Measurements from ENCODE around the gene FAM83C.

The FAM83C gene

DNA sequence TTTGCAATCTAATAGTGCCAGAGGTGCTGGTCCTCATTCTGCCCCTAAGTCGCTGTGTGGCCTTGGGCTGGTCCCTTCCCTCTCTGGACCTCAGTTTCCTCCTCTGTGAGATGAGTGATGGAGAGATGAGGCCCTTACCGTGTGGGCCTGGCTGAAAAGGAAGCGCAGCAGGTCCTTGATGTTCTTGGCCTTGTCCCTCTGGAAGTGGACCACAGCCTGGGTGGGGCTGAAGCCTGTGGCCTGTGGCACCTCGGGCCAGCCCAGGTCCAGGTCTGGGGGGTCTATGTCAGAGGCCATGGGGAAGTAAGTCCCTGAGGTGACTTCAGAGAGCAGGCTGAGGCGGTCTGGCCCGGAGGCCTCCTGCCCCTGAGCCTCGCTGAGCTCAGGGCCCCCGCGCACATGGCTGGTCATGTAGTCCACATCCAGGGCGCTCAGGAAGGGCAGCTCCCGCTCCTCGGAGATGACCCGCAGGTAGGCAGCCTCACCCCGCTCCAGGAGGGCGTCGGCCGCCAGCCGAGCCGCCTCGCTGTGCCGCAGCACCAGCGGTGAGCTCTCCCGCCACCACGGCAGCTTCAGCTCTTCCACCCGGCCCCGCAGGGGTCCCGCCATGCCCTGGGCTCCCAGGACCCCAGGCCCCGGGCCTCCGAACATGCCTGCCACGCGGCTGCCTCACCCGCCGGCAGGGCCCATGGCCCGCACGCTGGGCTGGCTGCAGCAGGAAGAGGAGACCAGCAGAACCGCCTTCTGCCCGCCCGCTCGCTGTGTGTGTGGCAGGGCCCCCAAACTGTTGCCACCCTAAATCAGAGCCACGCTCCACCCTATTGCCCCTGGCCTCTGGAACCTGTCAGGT, at the start of gene FAM83C:
Gene FAM83C (minus strand): TSS at position 772 of the 850 bp plus-strand sequence. CDS start 121 bp downstream, at position 651.
- no peak within 1 kb of the TSS for H3K4me3 ChIP-seq (replicated peaks; ENCODE audit: low read depth, low read length)
- DNase-seq (ENCODE audit: low read depth), result no peak
- no peak for TF ChIP-seq CTCF (IDR thresholded peaks at IDR 0.05; ENCODE audit: low read length, missing control alignments)

- TF ChIP-seq CTCF (IDR thresholded peaks at IDR 0.05; ENCODE audit: low read length, missing control alignments), result no peak
- DNase-seq (ENCODE audit: low read depth), result no peak
- H3K4me3 ChIP-seq (replicated peaks; ENCODE audit: low read depth, low read length), result no peak overlapping the region
Observed at GRCh38 chr20:35341366-35342028, 49.3 kb upstream of the FAM83C start.

GRCh38 chr20:35340436-35340835, 48.2 kb upstream of the FAM83C start:
- no peak overlapping the region for H3K4me3 ChIP-seq (replicated peaks; ENCODE audit: low read depth, low read length)
- TF ChIP-seq CTCF (IDR thresholded peaks at IDR 0.05; ENCODE audit: low read length, missing control alignments), result no peak
- DNase-seq (ENCODE audit: low read depth), result no peak

GRCh38 chr20:35339636-35340035, 47.4 kb upstream of the FAM83C start:
- DNase-seq (ENCODE audit: low read depth), result no peak
- H3K4me3 ChIP-seq (replicated peaks; ENCODE audit: low read depth, low read length), result no peak overlapping the region
- no peak for TF ChIP-seq CTCF (IDR thresholded peaks at IDR 0.05; ENCODE audit: low read length, missing control alignments)

GRCh38 chr20:35339007-35339406, 46.8 kb upstream of the FAM83C start:
- no peak for TF ChIP-seq CTCF (IDR thresholded peaks at IDR 0.05; ENCODE audit: low read length, missing control alignments)

DNA sequence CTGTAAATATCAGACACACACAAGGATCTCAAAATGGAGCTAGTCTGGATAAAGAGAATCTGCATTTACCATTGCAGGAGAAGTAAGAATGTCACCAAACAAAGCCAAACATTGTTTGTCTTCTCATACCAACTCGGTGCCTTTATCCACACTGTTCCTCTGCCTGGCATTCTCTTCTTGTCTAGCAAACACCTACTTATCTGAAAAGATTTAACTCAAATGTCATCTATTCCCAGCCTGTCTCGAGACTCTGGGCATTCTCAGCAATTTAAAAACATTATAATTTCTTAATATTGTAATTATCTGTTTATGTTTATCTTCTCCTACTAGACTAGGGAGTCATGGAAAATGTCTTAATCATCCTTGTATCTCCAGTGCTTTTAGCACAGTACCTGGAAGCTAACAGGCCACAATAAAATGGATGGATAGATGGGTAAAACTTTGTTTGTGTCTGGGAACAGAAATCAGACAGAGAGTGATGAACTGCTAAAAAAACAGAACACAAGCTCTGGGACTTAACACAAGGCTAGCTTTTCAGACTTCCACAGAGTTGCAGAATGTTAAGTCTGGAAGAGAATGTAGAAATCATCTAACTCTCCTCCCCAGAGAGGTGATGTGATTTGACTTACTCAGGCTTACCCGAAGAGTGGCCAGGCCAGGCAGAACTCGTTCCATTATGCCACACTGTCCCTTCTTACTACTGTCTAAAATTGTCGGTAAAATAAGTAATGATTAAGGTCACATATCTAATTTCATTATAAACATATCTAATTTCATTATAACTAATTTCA, 42.3 kb upstream of the FAM83C start:
- H3K4me3 ChIP-seq (replicated peaks; ENCODE audit: low read depth, low read length), result no peak overlapping the region
- no peak for DNase-seq (ENCODE audit: low read depth)
- no peak for TF ChIP-seq CTCF (IDR thresholded peaks at IDR 0.05; ENCODE audit: low read length, missing control alignments)

More at GRCh38 chr20:35339007-35339406, 46.8 kb upstream of the FAM83C start:
- H3K4me3 ChIP-seq (replicated peaks; ENCODE audit: low read depth, low read length), result no peak overlapping the region
- peak; percentile 78 for DNase-seq (ENCODE audit: low read depth)

Measured in fibroblast of pulmonary artery (primary cell).